K562 (cell line): ENCODE data around the gene ANAPC16. TPM values are rescaled to one million over a fixed set of nuclear protein-coding genes. Genes with fewer than 3 reads are reported as not detected.

Source experiments
- C11orf30 ChIP-seq: fragments of 450-650 bp; IDR thresholded peaks from 2 replicates; pipeline ENCODE4 v1.6.1; 2016; ENCODE audit warnings: low read depth, mild to moderate bottlenecking
- CREM ChIP-seq: IDR thresholded peaks from 2 replicates; pipeline ENCODE4 v1.6.1; 2014; ENCODE audit warnings: antibody characterized with exemption, low read depth
- ETS1 ChIP-seq: conservative IDR thresholded peaks from 2 replicates; pipeline ENCODE4 v1.6.1; 2011; ENCODE audit warnings: low read depth, mild to moderate bottlenecking, low read length; ENCODE audit not compliant: control insufficient read depth
- MIER1 ChIP-seq: fragments of 450-650 bp; IDR thresholded peaks from 2 replicates; pipeline ENCODE4 v1.6.1; 2016; ENCODE audit warnings: antibody characterized with exemption, mild to moderate bottlenecking, low read depth
- MYC ChIP-seq, 2 experiments: fragments of 250-450 bp in 1 of 2; sonication (Bioruptor Pico) in 1 of 2; IDR thresholded peaks; 2 replicates each; pipeline versions ENCODE4 v1.5.1 to v1.6.1; 2012 to 2021; ENCODE audit warnings: low read depth in 2 of 2, borderline replicate concordance in 1 of 2, improper control_type of control experiment in 1 of 2, low read length in 1 of 2, mild to moderate bottlenecking in 1 of 2, moderate library complexity in 1 of 2
- PRPF4 ChIP-seq: fragments of 200-400 bp; formaldehyde crosslinking; IDR thresholded peaks from one replicate; pipeline ENCODE4 v1.6.1; 2017; ENCODE audit warnings: low read length, low read depth, mild to moderate bottlenecking; ENCODE audit not compliant: insufficient read depth, poor library complexity, severe bottlenecking
- TOE1 ChIP-seq, 2 experiments: fragments of 450-650 bp in 1 of 2; sonication (generic) in 1 of 2; formaldehyde crosslinking in 1 of 2; IDR thresholded peaks; 2 replicates each; pipeline versions ENCODE4 v1.7.1 to v1.8.0; 2016 to 2022; ENCODE audit warnings: borderline replicate concordance in 2 of 2, mild to moderate bottlenecking in 2 of 2, antibody characterized with exemption in 1 of 2, inconsistent platforms in 1 of 2, low read depth in 1 of 2, missing genetic modification reagents in 1 of 2, moderate library complexity in 1 of 2
- ZNF140 ChIP-seq: fragments of 250-450 bp; sonication (Bioruptor Pico); IDR thresholded peaks from 2 replicates; pipeline ENCODE4 v1.8.0; 2021; ENCODE audit warnings: moderate library complexity, mild to moderate bottlenecking, inconsistent platforms
- ZNF212 ChIP-seq: fragments of 450-650 bp; formaldehyde crosslinking; IDR thresholded peaks from 2 replicates; pipeline ENCODE4 v1.4.0; 2020; ENCODE audit warnings: mild to moderate bottlenecking
- ZNF280B ChIP-seq: fragments of 250-450 bp; sonication (Bioruptor Pico); IDR thresholded peaks from 2 replicates; pipeline ENCODE4 v1.5.1; 2021; ENCODE audit warnings: mild to moderate bottlenecking
- ZNF695 ChIP-seq: fragments of 450-650 bp; formaldehyde crosslinking; IDR thresholded peaks from 2 replicates; pipeline ENCODE4 v1.4.0; 2020; ENCODE audit warnings: mild to moderate bottlenecking, moderate library complexity
- polyA plus RNA-seq, 8 experiments: library from polyadenylated mRNA; depleted of rRNA in 4 of 8; stranded (reverse) in 5 of 8; unstranded in 3 of 8; fragments of >200 nt; fragmentation: Nextera tagmentation in 2 of 8; fragmentation: Illumina TruSeq in 1 of 8; extraction: Ambion mirVana in 2 of 8; extraction: Trizol in 1 of 8; gene quantifications; 2 replicates each; pipeline versions ENCODE4 v1.2.1 to v1.2.3, GENCODE V29; 2011 to 2014; ENCODE audit warnings: inconsistent platforms in 1 of 8, missing spikeins in 1 of 8
- total RNA-seq, 7 experiments: library from RNA; depleted of rRNA in 6 of 7; stranded (reverse); fragments of >200 nt in 6 of 7; fragmentation: Illumina TruSeq in 2 of 7; extraction: Trizol in 2 of 7; gene quantifications; 2 replicates each; pipeline versions ENCODE4 v1.2.1 to v1.2.3, GENCODE V29; 2011 to 2021; ENCODE audit warnings: low replicate concordance in 1 of 7
- TF ChIP-seq, protein P1 (sequence below): fragments of 200-600 bp; sonication (generic); IDR thresholded peaks from one replicate; pipeline ENCODE4 v1.6.1; 2012; ENCODE audit warnings: mild to moderate bottlenecking, low read depth, low read length, inconsistent platforms

Gene ANAPC16
- total and polyA plus RNA-seq, 9 of the 15 experiments (the other 6 are each of a cell fraction or from before 2014, with no cell fraction given): 42.6 to 208 (median 108) TPM

DNA sequence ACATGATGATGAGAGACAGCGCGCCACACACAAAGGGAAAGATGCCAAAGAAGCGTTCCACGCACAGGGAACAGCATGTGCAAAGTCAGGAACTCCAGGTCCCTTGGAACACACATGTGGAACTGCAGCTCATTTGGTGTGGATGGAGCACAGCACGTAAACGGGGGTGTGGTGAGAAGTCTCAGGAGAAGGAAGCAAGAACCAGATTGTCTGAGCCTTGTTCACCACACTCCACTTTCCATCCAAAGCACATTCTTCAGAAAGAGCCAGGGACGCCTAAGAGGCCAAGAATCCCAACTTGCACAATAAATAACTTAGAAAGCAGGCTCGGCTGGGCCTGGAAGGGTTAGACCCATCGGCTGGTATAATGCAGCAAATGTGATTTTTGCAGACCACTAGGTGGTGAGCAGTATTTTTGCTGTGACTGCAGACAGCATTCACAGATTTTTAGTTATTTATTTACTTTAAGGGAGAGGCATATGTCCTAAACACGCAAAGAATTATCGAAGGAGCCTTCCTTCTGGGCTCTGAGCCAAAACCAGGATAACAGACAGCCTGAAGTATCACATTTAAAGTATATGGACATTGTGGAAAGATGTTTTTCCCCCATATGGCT is 28.1 kb downstream of the ANAPC16 start (continued):
- TF ChIP-seq ZNF280B (CRISPR knock-in tag): no peak
- no peak for TF ChIP-seq TOE1 (IDR thresholded peaks at IDR 0.05; ENCODE audit: borderline replicate concordance)
- no peak for TF ChIP-seq TOE1 (CRISPR knock-in tag; IDR thresholded peaks at IDR 0.05; ENCODE audit: borderline replicate concordance, low read depth)
- TF ChIP-seq ZNF140 (CRISPR knock-in tag): no peak
- no peak for TF ChIP-seq PRPF4
- no peak for TF ChIP-seq ZNF695
- TF ChIP-seq C11orf30: 0 out of 2 replicates have a peak, but pooled peaks have one; percentile 3
- TF ChIP-seq, protein P1, sequence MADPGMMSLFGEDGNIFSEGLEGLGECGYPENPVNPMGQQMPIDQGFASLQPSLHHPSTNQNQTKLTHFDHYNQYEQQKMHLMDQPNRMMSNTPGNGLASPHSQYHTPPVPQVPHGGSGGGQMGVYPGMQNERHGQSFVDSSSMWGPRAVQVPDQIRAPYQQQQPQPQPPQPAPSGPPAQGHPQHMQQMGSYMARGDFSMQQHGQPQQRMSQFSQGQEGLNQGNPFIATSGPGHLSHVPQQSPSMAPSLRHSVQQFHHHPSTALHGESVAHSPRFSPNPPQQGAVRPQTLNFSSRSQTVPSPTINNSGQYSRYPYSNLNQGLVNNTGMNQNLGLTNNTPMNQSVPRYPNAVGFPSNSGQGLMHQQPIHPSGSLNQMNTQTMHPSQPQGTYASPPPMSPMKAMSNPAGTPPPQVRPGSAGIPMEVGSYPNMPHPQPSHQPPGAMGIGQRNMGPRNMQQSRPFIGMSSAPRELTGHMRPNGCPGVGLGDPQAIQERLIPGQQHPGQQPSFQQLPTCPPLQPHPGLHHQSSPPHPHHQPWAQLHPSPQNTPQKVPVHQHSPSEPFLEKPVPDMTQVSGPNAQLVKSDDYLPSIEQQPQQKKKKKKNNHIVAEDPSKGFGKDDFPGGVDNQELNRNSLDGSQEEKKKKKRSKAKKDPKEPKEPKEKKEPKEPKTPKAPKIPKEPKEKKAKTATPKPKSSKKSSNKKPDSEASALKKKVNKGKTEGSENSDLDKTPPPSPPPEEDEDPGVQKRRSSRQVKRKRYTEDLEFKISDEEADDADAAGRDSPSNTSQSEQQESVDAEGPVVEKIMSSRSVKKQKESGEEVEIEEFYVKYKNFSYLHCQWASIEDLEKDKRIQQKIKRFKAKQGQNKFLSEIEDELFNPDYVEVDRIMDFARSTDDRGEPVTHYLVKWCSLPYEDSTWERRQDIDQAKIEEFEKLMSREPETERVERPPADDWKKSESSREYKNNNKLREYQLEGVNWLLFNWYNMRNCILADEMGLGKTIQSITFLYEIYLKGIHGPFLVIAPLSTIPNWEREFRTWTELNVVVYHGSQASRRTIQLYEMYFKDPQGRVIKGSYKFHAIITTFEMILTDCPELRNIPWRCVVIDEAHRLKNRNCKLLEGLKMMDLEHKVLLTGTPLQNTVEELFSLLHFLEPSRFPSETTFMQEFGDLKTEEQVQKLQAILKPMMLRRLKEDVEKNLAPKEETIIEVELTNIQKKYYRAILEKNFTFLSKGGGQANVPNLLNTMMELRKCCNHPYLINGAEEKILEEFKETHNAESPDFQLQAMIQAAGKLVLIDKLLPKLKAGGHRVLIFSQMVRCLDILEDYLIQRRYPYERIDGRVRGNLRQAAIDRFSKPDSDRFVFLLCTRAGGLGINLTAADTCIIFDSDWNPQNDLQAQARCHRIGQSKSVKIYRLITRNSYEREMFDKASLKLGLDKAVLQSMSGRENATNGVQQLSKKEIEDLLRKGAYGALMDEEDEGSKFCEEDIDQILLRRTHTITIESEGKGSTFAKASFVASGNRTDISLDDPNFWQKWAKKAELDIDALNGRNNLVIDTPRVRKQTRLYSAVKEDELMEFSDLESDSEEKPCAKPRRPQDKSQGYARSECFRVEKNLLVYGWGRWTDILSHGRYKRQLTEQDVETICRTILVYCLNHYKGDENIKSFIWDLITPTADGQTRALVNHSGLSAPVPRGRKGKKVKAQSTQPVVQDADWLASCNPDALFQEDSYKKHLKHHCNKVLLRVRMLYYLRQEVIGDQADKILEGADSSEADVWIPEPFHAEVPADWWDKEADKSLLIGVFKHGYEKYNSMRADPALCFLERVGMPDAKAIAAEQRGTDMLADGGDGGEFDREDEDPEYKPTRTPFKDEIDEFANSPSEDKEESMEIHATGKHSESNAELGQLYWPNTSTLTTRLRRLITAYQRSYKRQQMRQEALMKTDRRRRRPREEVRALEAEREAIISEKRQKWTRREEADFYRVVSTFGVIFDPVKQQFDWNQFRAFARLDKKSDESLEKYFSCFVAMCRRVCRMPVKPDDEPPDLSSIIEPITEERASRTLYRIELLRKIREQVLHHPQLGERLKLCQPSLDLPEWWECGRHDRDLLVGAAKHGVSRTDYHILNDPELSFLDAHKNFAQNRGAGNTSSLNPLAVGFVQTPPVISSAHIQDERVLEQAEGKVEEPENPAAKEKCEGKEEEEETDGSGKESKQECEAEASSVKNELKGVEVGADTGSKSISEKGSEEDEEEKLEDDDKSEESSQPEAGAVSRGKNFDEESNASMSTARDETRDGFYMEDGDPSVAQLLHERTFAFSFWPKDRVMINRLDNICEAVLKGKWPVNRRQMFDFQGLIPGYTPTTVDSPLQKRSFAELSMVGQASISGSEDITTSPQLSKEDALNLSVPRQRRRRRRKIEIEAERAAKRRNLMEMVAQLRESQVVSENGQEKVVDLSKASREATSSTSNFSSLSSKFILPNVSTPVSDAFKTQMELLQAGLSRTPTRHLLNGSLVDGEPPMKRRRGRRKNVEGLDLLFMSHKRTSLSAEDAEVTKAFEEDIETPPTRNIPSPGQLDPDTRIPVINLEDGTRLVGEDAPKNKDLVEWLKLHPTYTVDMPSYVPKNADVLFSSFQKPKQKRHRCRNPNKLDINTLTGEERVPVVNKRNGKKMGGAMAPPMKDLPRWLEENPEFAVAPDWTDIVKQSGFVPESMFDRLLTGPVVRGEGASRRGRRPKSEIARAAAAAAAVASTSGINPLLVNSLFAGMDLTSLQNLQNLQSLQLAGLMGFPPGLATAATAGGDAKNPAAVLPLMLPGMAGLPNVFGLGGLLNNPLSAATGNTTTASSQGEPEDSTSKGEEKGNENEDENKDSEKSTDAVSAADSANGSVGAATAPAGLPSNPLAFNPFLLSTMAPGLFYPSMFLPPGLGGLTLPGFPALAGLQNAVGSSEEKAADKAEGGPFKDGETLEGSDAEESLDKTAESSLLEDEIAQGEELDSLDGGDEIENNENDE: no peak
- TF ChIP-seq MYC (IDR thresholded peaks at IDR 0.05; ENCODE audit: low read depth, low read length): 0 out of 2 replicates have a peak, but pooled peaks have one; percentile 29
- peak; percentile 50; the same call in 1 of the 2 replicates for TF ChIP-seq MYC (CRISPR knock-in tag; IDR thresholded peaks at IDR 0.05; ENCODE audit: borderline replicate concordance, low read depth)
- TF ChIP-seq CREM: no peak
- no peak for TF ChIP-seq ETS1
- no peak for TF ChIP-seq ZNF212 (CRISPR knock-in tag)
- TF ChIP-seq MIER1: no peak
